CD4-positive, alpha-beta T cell treated with Interleukin-15 for 4 hours (primary cell): ENCODE data around the gene CSPG4.

ENCODE experiments used
- DNase-seq: peaks from one replicate; pipeline ENCODE4 v3.0.0-alpha.2; 2020; ENCODE audit warnings: low spot score

The CSPG4 gene

DNA sequence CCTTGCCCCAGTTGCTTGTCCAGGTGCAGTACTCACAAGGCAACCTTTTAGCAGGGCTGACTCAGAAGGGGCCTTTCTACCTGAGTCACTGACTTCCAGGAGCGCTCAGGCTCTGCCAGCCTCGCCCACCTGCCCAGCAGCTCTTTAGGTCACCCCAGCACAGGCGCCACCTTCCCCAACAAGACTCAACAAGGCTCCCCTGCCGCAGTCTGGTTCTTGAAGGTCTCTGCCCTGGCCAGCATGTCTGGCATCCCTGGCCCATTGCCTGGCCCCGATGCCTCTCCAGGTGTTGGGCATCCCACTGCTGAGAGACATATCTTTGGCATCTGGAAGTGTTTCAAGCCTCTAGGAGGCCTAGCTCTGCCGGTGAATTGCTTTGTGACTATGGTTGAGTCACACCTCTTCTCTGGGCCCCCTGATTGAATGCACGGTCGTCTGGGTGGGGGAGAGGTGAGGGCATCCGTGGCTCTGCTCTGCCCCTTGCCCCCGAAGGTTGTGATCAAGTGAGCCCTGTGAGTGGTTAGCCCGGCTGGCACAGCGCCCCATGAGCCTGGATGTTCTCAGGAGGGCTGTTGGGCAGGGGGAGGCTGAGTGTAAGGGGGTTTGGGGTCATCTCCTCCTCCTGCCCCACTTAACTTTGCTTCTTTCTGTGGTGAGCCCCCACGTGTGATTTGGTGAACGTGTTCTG, 43.3 kb downstream of the CSPG4 start:
- no peak for DNase-seq

DNA sequence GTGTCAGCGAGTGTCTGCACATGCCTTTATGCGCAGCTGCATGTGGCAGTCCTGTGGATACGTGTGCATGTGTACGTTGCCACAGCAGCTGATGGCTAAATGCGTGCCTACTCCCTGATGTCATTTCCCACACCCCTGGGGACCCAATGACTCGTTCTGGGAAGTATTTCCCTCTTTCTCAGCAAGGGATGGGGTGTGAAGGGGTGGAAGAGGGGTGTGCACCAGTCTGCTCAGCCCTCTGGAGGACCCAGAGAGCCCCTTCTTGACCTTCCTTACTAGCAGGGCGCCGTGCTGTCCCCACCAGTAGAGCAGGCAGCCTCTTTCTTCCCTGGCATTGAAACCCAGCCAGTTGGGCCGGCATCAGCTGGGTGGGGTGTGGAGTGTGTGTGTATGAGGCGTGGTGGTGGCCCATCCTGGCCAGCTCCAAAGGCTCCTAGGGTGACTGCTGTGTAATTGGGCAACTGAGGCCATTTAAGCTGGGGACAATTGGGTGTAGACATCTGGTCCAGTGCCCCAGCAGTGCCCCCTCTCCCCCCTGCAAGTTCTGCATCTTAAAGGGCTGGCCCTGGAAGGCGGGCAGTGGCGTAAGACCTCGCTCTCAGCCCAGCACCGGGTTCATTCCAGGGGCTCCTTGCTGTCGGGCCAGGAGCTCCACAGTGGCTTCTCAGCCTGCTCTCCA, 45.7 kb downstream of the CSPG4 start:
- no peak for DNase-seq

DNA sequence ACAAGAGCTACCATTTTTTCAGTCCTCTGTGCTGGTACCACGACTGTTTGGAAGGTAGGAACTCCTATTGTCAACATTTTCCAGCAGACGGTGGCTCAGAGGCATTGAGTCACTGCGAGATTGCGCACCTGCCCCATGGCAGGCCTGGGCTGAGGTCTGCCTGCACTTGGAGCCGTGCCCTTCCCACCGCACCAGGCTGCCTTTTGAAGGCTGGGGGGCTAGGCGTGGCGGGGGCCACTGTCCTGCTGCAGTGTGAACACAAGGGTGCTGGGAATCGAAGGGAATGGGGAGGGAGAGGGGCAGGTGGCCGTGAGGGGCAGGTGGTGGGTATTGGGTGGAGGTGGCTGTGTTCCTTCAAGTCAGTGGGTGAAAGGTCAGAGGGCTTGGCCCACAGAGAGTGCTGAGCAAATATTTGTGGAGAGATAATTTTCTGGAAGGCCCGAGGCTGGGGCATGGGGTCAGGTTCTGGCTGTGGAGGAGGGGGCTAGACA, 48.7 kb downstream of the CSPG4 start:
- DNase-seq = no peak

DNA sequence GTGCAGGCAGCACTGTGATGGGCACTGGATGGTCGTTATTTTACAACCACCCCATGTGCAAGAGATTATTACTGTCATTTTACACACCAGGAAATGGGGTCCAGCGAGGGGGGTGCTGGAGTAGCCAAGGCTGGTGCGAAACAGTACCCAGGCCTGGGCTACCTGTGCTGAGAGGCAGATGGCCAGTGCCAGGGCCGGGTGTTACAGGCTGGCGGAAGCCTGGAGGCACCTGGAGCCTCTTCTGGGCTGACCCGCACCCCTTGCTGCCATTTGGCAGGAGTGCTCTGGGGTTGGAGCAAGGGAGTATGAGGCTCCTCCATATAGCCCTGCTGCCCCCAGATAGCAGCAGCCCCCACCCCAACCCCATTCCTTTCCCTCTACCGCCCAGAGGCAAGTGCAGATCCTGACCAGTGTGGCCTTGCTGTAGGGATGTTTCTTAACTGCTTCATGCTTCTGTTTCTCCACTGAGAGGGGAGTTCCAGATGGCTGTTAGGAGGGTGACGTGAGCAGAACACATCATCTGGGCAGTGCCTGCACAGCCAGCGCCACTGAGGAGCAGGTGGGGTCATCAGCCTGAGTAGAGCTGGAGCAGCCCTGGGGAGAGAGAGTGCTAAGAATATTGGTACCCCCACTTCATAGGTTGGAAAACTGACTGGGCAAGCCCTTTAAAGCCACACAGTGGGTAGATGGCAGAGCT, 49.7 kb downstream of the CSPG4 start:
- no peak for DNase-seq

DNA sequence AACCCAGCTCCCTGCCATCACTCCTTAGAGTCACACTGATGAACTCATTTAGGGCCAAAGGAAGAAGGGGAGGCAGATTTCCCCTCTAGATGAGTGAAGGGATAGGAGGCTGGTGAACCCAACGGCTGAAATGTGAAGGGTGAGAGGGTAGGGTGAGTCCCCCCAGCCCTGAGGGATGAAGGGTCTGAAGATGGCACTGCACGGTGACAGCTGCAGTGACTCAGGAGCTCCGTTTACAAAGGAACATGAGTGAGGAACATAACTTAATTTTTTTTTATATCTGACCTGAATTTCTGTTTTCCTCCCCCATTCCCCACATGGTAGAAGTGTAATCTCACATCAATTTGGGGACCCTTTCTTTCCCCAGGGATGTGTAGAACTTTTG, 50.9 kb downstream of the CSPG4 start:
- no peak for DNase-seq

DNA sequence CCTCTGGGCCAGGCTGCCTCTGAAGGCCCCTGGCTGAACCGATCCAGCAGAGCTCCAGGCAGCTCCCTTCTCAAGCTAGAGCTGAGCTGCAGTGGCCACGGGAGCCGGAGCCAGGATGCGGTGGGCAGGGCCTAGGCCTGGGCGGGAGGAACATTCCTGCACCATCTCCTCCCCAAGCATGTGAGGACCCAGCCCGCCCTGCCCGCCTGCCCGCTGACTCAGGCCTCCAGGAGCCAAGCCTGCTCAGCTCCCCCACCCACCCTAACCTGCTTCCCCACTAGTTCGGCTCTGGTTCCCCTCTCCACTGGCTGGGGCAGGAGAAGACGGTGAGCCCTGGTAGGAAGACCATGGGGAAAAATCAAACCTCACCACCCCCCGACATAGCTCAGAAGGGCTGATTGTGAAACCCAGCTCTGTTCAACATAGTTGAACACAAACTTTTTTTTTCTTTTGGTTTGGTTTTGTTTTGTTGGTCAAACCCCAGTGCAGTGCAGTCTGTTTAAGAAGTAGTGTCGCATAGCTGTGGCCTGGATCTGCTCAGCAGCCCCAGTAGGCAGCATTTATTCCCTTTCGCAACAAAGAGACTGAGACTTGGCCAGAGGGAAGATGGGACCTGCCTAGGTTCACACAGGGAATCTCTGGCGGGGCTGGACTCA, 51.4 kb downstream of the CSPG4 start:
- no peak for DNase-seq

DNA sequence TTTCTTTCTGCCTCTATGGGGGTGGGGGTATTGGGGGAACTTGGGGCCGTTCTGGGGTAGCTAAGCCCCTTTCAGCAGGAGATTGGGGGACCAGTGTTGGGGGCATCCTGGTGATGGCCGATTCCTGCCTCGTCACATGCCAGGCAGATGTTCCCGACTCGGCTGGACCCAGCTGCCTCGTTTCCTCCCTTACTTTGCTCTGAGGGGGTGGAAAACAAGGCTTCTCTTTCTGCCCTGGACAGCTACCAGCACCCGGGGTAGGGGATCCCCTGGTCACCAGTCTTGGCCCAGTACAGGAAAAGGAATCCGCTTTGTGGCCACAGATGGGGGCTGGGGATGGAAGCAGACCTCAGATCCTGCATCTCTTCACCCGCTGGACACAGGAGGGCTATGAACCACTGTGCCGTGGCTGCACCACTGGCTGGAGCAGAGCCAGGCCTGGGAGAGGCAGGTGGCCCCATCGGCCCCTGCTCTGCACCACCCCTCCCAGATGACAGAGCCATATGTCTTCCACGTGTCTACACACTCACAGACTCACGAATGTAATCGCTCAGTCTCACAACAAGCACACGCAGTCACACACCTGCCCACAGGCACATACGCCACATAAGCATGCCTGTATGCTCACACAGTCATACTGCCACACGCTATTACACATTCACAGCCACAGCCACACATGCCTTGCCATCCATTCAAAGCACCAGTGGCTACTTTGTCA, 52.6 kb downstream of the CSPG4 start:
- no peak for DNase-seq

DNA sequence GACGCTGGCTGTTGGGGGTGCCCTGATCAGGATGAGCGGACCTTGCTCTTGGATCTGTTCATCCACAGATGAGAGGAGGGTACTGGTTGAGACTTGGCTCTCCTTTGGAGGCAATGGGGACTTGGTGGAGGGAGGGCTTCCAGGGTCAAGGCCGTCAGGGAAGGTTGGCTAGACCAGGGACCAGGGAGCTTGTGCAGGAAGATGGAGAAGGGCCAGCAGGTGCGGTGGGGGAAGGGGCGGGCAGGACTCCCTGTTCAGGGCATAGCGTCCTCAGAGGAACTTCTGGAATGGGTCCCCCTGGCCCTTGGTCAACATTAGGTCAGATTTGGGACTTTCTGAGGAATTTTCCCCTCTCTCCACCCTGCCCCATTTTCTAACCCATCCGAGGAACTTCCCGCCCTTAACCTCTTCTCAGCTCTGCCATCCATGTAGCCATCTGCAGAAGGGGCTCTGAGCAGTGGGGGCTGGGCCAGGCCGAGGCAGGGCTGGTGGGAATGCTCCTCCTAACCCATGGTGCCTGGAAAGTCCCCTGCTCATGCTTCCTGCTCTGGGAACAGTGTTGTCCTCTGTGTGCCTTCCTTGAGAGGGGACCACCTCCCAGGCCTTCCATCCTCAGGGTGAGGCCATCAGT, 53.4 kb downstream of the CSPG4 start:
- DNase-seq = no peak

DNA sequence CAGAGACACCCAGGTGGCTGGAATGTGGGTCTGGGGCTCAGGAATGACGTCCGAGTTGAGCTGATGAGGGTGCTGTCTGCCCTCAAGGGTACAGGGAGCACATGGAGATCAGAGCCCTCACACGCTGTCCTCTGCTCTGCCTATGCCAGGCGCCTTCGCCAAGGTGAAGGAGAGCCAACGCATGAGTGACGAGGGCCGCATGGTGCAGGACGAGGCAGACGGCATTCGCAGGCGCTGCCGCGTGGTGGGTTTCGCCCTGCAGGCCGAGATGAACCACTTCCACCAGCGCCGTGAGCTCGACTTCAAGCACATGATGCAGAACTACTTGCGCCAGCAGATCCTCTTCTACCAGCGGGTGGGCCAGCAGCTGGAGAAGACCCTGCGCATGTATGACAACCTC, 55.8 kb downstream of the CSPG4 start:
- DNase-seq = no peak

DNA sequence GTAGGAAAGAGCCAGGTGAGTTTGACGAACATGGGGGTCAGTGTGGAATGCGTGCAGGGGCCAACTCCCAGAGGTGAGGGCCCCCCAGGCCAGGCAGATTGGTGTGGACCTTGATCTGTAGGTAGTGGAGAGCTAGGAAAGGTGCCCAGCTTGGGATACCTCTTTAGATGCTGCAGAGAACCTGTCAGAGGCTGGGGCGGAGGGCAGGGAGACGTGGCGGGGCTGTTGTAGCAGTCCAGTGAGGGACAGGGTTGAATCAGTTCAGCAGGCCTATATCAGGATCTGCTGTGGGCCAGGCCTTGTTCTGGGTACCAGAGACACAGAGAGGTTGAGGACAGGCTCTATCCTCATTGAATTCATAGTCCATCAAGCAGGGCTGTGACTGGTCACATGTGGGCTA, 56.3 kb downstream of the CSPG4 start:
- DNase-seq = no peak

DNA sequence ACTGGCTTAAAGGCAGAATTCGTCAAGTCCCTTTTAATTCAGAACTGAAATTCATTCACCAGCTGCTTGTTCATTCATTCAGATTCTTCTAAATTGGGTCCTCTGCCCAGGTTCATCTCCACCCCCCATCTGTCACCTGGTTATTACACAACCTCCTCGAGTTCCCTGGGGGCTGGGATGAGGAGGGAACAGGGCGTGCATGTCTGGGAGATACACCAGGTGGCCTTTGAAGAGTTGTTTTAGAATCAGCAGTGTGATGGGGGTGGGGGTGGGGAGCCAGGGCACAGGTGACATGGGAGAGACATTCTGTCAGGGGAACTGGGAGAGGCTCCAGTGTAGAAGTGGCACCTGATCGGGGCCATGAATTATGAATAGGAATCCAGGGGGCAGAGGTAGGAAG, 56.7 kb downstream of the CSPG4 start:
- DNase-seq = no peak

DNA sequence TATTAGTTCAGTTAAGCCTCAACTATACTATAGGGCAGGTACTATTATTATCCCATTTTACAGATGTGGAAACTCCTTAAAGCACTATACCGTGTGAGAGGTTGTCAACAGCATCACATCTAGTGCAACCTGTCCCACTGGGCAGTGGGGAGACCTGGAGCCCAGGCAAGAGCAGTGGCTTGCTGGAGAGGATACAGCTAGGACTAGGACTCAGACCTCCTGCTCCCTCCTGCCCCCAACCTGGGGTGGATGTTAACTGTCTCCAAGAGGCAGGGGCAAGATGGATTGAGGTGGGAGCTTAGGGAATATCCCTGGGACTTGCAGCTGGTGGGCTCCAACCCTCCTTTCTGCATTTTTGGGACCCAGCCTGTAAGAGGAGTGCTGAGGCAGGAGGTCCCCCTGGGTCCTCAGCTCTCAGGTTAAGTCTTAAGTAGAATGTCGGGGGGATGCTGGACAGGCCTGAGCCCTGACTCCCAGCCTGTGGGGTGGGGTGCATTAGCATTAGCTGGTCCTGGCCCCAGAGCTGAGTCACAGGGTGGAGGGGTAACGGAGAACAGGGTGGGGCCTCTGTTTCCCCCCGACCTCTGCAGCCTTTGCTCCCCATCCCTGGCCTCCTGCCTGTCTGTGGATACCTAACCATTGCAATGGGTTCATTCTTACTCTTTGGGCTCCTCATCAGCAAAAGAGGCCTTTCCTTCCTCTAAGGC, 58.3 kb downstream of the CSPG4 start:
- DNase-seq = no peak

DNA sequence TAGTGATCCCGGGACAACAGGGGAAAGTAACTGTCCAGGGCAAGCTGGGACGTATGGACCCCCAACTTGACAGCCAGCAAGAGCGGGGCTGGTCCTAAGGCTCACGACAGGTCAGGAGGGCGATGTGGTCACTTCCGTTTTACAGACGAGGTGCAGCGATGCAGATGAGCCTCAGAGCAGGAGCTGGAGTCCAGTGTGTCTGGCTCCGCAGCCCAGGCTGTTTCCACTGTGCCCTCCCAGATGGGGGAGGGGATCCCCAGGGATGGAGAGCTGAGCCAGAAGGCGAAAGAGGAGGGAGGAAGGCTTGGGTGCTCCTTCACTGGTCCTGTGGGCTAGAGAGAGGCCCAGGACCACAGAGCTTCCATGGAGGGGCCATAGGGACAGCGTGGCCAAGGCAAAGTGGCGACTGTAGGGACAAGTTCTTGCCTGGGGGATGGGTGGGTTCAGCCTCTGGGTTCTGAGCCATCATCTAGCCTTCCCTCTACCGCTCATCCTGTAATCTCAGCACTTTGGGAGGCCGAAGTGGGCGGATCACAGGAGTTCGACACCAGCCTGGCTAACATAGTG, 59.2 kb downstream of the CSPG4 start:
- DNase-seq = no peak

DNA sequence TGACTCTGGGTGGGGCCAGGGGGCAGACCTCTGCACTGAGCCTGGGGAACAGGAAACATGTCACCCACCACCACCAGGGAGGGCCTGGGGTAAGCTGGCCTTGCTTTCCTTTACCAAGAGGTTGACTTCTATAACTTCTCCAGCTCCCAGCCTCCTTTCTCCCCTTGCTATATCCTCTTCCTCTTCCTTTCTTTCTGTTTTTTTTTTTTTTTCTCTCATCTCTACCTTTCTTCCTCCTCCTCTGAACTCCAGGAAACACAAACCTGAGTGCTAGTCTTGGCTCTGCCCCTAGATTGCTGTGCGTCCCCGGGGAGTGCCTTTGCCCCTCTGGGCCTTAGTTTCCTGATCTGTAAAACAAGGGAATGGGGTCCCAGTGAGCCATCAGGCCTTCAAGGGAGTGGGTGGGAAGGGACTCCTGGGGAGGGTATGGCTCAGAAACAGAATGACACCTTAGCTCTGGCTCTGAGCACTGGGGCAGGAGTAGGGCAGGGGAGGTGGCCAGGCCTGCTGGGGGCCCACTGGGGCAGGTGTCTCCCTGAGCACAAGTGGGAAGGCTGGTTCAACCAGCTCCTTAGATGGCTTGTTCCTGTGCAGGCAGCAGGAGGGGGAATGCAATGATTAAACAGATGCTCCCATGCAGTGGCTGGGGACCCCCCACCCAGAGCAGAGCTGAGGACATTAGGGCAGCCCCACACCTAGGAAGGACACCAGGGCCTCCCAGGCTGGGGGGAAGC, 60.7 kb downstream of the CSPG4 start:
- DNase-seq = no peak

DNA sequence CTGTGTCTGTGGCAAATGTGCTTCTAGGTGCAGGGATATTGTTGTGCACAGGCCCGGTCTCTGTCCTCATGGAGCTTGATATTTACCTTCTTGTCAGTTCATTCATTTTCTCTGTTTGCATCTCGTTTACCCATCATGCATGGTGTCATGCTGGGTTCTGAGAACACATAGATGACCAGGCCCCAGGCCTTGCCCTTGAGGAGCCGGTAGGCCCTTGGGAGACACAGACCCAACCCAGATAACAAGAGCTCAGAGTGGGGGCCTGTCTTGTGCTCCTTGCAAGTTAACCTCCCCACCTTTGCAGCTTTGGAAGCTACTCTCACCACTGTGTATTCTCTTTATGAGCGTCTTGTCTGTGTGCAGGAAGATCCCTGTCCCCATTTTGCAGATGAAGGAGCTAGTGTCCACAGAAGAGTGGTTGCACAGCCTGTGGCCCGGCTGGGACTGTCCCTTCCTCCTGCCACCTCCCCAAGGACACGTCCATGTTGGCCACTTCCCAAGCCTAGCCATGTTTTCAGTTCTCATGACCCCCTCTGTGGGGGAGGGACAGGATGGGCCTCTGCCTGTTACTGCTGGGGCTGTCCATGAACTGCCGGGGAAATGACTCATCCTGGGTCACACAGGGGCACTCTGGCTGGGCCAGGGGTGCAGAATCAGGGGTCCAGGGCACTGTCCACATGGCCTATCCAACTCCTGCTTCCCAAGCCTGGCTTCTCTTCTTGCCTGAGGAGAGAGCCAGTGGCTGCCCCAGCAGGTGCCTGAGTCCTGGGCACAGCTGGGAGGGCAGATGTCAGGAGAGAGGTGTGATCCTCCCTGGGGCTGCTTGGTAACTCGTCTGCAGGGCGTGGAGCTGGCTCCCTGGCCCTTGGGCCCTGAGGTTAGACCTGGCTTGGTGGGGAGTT, 61.5 kb downstream of the CSPG4 start:
- no peak for DNase-seq

DNA sequence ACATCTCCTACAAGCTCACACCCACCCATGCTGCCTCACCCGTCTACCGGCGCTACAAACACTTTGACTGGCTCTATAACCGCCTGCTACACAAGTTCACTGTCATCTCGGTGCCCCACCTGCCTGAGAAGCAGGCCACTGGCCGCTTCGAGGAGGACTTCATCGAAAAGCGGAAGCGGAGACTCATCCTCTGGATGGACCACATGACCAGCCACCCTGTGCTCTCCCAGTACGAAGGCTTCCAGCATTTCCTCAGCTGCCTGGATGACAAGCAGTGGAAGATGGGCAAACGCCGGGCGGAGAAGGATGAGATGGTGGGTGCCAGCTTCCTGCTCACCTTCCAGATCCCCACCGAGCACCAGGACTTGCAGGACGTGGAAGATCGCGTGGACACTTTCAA, 62.8 kb downstream of the CSPG4 start:
- no peak for DNase-seq

DNA sequence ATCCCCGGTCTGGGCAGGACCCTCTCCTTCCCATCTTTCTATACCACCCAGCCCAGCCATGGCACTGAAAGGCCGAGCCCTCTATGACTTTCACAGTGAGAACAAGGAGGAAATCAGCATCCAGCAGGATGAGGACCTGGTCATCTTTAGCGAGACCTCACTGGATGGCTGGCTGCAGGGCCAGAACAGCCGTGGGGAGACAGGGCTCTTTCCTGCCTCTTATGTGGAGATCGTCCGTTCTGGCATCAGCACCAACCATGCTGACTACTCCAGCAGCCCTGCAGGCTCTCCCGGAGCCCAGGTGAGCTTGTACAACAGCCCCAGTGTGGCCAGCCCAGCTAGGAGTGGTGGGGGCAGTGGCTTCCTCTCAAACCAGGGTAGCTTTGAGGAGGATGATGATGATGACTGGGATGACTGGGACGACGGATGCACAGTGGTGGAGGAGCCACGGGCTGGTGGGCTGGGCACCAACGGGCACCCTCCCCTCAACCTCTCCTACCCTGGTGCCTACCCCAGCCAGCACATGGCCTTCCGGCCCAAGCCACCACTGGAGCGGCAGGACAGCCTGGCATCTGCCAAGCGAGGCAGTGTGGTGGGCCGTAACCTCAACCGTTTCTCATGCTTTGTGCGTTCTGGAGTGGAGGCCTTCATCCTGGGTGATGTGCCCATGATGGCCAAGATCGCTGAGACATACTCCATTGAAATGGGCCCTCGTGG, 63.4 kb downstream of the CSPG4 start:
- DNase-seq = no peak
